Endothelial cell of hepatic sinusoid (primary cell): ENCODE results near the gene CDYL2.
"Not testable (repeated sequence)": the region's sequence is repeated elsewhere in the genome, so short reads cannot be mapped to it uniquely, and the experiment has no call there.

Experiments used
- in situ Hi-C: cut with HindIII; loops from 2 replicates; pipeline ENCODE4 v1.10.0; 2017; ENCODE audit warnings: low sequenced_read_pairs

CDYL2 gene

DNA sequence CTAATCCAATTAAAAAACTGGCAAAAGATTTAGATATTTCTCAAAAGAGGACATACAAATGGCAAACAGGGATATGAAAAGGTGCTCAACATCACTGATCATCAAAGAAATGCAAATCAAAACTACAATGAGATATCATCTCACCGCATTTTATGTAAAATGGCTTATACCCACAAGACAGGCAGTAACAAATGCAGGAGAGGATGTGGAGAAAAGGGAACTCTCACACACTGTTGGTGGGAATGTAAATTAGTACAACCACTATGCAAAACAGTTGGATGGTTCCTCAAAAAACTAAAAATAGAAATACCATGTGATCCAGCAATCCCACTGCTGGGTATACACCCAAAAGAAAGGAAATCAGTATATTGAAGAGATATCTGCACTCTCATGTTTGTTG, 154.1 kb downstream of the CDYL2 start:
- in situ Hi-C loops = not testable (repeated sequence)

DNA sequence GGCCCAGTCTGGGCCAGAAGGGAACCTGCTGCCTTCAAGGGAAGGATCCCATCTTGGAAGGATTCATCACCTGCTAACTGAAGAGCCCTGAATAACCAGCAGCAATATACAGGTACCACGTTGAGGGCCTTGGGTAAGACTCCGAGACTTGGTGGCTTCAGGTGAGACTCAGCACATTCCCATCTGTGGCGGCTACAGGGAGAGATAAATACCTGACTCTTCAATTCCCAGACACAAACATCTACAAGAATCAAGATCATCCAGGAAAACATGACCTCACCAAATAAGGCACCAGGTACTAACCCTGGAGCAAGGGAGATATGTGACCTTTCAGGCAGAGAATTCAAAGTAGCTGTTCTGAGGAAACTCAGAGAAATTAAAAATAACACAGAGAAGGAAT, 164.1 kb downstream of the CDYL2 start:
- in situ Hi-C loops = no loop called here

DNA sequence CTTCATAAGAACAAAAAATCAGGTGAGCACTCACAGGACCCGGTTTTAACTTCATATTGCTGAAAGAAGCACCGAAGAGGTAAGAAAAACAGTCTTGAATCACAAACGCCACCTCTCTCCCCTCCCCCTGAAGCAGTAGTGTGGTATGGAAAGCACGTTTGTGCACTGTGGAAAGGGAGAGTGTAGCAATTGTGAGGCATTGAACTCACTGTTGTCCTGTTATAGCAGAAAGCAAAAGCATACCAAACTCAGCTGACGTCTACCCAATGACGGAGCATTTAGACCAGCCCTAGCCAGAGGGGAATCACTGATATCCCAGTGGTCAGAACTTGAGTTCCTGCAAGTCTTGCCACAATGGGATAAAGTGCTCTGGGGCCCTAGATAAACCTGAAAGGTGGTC, 164.8 kb downstream of the CDYL2 start:
- in situ Hi-C loops = no loop called here

DNA sequence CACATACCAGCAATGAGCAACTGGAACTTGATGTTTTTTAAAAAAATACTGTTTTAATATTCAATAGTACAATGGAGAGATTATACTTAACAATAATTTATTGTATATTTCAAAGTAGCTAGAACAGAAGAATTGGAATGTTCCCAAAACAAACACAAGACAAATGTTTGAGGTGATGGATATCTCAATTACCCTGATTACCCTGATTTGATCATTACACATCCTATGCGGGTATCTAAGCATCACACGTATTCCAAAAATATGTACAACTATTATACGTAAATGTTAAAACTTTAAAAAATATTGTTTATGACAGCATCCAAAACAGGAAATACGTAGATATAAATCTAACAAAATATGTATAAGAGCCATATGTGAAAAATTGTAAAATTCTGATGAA, 166.8 kb downstream of the CDYL2 start:
- in situ Hi-C loops = no loop called here

DNA sequence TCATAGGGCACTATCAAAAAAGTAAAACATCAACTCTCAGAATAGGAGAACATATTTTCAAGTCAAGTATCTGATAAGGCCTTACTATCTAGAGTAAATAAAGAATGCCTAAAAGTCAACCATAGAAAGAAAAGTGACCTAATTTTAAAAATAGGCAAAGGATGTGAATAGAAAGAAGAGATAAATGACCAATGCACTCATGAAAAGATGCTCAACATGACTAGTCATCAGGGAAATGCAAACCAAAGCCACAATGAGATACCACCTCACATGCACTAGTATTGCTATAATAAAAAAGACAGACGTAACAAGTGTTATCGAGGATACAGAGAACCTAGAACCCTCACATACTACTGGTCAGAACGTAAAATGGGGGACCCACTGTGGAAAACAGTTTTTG, 172.8 kb downstream of the CDYL2 start:
- in situ Hi-C loops = no loop called here

DNA sequence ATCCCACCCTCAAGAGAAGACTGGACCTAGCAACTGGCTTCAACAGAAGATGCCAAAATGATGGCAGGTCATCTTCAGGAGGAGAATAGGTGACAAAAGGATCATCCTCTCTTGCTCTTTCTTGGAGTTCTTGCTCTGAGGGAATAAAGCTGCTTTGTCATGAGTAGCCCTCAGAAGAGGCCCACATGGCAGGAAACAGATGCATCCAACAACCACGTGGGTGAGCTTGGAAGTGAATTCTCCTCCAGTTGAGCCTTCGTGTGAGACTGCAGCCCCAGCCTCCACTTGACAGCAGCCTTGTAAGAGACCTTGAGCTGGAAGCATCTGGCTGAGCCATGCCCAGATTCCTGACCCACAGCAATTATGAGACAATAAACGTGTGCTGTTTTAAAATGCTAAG, 176.1 kb downstream of the CDYL2 start:
- in situ Hi-C loops = loop anchor here (5.0 kb wide), 1 partner anchor 34 kb away; no protein-coding TSS in a partner anchor

DNA sequence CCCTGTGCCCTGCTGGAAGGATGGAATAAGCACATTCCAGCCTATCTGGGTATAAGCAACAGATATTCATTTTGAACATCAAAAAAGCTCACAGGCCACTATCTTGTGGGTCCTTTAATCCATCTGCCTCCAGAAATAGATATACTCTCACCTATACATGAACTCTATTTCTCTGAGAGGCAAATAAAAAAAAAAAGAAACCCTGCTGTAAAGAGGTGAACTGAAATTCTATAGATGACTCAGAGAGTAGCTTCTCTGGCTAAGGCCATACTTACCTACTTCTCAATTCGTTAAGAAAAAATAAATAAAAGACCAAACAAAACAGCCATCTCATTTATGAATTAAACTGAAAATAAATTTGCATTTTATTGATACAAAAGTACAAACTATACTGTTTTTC, 177.3 kb downstream of the CDYL2 start:
- in situ Hi-C loops = loop anchor here (5.0 kb wide), 1 partner anchor 35 kb away; no protein-coding TSS in a partner anchor

DNA sequence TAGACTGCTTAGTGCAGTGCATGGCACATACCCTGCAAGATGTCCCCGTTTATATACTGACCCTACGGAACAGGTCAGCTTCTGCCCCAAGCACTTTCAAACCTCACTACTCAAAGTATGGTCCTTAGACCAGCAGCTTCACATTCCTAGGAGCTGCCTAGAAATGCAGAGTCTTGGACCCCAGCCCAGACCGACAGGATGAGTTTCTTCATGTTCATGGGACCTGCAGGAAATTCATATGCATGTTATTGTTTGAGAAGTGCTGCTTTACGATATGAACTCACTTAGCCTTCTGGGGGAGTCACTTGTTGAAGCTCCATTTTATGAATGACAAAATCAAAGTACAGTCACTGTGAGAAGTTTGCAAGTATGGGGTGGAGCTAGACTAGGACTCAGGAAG, 181.0 kb downstream of the CDYL2 start:
- in situ Hi-C loops = no loop called here

DNA sequence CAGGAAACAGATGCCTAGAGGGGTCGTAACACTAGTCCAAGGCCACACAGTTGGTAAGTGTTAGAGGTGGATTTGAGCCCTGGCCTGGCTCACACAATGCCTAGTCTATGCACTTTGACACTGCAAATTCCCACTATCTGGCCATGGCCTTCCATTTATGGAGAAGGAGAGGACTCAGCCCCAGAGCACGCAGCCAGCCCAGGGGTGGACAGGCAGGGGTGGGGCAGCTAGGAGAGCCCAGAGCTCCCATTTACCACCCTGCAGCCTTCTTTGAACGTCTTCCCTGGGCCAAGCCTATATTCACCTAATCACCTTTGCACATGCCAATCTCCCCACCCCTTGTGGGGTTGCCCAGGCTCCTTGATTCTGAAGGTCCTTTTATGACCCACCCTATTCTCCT, 182.4 kb downstream of the CDYL2 start:
- in situ Hi-C loops = no loop called here

DNA sequence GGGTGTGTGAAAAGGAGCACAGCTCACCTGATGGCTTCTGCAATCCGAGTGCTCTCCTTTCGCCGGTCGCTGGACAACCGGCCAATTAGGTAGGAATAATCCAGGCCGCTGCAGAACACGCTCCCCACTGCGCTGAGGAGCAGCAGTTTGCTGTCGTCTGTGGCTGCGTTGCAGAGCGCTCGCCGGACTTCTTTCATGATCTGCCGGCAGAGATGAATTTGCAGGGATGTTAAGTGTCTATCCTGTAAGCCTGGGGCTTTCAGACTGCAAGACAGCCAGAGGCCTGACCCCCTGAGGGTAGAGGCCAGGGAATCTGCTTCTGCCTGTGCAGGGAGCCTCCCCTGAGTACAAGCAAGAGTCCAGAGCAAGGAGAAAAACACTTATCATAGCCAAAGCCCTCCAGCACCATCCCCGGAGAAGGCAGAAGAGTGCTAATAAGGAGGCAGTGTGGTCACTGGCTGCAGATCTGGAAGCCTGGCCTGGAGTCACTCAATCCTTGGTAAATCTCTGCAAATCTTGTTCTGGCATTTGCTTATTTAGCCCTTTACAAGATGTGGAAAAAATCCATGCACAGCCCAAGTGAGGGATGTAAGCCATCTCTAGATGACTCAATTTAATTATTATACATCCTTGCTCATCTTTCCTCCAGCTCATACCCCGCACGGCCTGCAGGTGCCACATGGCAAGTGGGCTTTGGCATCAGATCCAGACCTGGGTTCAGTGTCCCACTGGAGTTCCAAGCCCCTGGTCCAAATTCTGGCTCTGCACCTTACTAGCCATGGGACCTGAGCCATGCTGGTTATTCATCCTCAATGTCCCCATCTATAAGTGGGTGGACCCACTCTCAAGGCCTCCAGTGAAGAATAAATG, 183.4 kb downstream of the CDYL2 start:
- in situ Hi-C loops = no loop called here

DNA sequence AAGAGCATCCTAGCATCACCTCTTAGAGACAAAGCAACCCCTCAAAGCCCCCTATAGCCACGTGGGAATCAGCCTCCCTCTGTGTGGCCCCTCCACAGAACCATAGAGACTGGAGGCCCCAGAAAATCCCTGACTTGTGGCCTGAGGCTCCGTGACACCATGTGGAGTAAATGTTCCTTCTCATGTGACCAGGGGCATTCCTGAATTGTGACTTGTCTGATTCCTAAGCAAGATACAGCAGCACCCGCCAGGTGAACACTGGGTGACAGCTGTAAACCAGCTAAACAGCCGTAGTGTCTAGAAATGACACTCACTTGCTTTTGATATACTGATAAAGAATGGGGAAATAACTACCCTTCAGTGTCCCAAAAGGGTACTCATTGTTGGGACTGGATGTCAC, 184.6 kb downstream of the CDYL2 start:
- in situ Hi-C loops = no loop called here

DNA sequence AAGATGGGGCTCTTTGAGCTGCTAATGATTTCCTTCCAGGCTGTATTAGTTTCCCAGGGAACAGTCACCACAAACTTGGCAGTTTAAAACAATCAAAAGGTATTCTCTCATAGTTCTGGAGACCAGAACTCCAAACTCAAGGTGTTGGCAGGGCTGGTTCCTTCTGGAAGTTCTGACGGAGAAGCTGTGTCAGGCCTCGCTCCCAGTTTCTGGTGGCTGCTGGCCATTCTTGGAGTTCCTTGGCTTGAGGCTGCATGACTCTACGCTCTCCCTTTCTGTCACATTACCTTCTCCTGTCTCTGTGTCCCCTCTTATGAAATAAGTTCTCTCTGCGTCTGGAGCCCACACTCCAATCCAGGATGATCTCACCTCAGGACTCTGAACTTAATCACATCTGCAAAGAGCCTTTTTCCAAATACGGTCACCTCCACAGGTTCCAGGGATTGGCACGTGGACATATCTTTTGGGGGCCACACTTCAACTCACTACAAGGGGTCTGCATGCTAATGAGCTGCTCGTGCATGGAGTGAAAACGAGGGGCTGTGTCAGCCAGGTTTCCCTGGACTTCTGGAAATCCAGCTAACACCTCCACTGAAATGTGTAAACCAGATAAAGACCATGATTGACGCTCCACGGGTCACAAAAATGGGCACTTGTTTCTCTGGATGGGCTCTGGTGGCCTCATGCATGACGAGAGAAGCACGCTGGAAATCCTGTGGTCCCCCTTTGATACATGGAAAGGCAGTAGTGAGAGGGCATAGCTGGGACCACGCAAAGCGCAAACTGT, 185.3 kb downstream of the CDYL2 start:
- in situ Hi-C loops = no loop called here

DNA sequence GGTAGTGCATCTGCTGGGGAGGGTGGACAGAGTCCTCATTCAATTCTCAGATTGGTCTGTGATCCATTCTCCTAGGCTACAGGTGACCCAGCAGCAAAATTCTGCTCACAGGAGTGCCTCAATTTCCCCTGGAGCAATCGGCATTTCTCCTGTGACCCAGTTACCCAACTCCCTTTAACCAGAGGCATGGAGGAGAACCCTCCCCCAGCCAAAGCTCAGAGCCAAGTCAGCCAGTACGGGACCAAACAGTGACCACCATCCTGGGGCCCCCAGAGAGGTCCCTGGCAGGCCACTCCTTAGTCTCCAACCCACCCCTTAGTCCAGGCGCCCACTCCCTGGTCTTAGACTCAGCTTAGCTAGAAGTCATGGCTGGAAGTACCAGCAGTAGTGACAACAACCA, 188.0 kb downstream of the CDYL2 start:
- in situ Hi-C loops = no loop called here

DNA sequence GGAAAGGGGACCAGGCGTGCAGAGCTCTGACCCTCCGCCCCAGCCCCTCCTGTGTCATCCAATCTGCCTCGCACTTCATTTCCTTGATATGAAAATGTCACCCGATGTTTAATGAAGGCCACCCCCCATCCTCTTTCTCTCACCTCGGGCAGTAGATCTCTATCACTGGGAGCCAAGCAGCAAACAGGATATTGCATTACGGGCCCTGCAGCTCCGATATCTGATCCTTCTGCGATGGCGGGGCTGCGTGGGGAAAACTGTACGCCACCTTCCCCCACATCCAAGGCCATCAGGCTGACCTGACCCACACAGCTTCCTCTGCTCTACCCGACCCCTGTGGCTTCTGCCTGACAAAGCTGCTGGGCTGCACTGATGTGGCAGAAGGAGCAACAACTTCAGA, 188.7 kb downstream of the CDYL2 start:
- in situ Hi-C loops = no loop called here

DNA sequence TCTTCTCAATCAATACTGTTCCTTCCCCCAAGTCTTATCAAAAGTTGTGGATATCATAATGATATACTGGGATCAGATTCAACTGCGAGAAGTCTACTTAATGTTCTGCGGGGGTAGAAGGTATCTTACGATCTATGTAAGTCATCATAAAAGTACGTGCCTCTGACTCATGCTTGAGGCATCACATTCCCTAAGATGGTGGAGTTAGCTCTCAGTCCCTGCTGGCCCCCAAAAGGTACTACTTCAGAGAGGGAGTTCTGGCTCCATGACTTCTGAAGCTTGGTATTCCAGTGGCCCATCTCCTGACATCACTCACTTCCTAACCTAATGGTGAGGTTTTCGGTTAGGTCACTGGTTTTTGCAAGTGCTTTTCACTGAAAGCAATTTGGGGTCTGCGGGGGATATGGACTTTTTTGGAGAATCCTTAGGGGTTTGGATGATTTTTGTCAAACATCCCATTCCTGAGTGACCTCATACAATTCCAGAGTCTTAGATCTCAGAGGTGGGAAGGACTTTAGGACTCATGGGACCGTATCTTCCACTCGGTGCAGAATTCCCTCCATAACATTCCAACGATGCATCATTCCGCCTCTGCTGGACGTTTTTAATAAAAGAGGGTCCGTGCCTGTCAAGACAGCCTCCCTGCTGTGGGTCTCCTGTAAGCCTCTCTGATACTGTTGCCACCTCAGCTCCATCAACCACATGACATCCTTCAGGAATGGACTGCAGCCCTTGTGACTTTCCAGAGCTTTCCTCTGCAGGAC, 189.3 kb downstream of the CDYL2 start:
- in situ Hi-C loops = no loop called here

DNA sequence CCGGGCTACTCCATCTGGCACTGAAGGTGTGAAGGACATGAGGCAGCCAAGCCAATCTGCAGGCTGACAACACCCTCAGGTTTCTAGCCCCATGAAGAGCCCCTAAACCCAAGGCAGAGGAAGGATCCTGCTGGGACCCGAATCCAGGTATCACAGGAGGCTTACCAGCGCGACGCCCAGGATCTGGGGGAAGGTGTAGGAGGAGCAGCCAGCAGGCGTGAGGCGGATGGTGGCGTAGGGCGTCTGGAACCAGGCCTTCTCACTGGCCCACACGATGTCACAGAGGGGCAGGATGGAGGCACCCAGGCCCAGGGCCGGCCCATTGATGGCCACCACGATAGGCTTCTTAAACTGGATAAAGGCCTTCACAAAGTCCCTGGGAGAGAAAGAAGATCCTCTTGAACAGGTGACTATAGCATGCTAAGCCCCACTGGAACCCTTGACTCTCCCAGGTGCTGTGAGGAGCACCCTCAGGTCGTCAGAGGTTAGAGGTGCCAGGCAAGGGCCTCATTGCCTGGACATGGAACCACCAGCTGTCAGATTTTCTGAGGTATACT, 191.9 kb downstream of the CDYL2 start:
- in situ Hi-C loops = no loop called here

DNA sequence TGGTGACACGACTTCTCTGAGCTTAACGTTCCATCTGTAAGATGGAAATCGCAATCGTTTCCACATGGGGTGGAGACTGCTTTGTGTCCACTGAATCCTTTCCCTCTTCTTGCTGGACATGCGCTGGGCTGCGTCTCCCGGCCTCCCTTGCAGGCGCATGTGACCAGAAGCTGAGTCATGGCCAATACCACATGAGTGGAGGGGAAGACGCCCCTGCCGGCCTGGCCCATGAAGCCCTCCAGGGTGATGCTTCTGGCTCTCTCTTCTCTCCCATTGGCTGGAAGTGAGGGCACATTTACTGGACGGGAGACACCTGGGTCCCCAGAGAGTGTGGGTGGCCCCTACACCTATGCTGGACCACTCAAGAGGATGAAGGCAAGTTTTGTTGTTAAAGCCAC, 192.5 kb downstream of the CDYL2 start:
- in situ Hi-C loops = no loop called here

DNA sequence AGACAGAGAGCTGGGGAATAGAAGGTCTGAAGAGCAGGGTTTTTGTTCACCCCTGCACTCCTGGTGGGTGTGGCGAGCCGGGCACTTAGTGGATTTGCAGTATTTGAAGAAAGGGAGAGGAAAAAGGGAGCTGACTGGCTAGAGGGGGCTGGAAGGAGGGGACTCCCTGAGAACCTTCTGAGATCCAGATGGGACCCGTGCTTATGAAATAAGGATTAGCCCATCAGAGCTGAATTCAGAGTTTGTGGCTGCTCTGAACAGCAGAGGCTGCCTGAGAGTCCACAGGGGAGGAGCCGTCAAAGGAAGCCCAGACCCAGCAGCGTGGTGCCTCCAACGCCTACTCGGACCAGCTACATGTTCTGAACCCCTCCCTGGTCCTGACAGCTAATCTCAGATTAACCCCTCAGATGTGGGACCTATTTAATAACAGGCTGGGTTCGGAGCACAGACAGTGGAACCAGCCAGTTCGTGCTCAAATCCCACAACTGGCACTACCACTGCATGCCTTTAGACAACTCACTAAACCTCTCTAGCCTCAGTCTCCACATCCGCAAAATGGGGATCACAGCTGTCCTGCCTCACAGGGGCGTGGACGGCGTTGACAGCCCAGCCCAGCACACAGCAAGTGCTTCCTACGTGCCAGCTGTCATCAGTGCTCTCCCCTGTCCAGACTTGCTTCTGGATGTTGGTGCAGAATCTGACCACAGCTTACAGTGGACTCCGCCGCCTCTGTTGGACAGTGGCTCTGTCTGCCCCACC, 193.0 kb downstream of the CDYL2 start:
- in situ Hi-C loops = no loop called here

DNA sequence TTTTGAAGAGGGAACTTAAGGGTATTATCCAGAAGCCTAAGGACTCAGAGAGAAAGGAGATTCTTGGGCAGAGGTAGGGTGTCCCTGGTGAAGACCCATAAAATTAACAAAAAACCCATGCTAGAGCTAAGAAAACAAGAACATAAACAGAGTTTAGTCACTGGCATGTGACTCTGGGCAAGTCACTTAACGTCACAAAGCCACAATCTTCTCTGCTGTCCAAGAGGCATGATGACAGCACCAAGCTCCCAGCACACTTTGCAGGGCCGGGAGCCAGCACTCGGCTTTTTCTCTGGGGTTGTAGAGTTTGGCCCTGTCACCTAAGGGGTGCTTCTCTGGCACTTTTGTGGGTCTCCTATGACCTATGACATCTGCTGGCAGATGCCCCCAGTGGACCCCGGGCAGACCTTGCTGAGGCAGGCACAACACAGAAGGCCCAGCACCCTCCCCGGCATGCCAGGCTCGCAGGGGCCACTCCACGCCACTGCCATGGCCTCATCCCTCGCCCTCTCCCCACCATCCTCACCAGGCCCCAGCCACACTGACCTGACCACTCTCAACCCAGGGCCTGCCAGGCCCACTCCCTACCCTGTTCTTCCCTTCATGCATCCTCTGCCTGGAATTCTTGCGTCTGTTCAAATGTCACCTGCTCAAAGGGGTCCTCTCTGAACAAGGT, 193.8 kb downstream of the CDYL2 start:
- in situ Hi-C loops = no loop called here

DNA sequence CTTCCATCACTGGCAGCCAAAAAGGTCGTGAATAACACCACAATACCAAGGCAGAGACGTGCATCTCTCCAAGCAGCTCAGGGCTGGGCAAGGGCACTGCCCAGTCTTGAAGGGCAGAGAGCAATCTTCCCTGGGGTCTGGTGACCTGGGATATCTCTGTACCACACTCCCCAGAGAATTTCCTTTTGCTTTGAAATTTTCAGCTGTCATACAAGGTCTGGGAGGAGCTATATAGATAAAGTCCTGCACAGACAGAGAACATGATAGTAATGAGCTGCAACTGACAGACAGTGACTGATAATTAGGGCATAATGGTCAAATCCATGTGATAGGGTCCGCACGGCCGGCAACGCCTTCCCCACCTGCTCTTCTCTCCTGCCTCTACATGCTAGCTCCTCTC, 195.5 kb downstream of the CDYL2 start:
- in situ Hi-C loops = no loop called here
